Stimulated activated CD4-positive, alpha-beta T cell treated with anti-CD3 and anti-CD28 coated beads, Interleukin-12 subunit alpha, Interleukin-12 subunit beta, amount 100 ng/mL, for 24 hours (primary cell): Measurements from ENCODE around the gene NDUFAF8.

Source experiments
- DNase-seq, 2 experiments: peaks; one replicate each; pipeline ENCODE4 v3.0.0-alpha.2; 2020; ENCODE audit warnings: low read depth in 2 of 2

NDUFAF8 gene

GRCh38 chr17:81251709-81252301 is 12.7 kb downstream of the NDUFAF8 start:
- no peak for DNase-seq

DNA sequence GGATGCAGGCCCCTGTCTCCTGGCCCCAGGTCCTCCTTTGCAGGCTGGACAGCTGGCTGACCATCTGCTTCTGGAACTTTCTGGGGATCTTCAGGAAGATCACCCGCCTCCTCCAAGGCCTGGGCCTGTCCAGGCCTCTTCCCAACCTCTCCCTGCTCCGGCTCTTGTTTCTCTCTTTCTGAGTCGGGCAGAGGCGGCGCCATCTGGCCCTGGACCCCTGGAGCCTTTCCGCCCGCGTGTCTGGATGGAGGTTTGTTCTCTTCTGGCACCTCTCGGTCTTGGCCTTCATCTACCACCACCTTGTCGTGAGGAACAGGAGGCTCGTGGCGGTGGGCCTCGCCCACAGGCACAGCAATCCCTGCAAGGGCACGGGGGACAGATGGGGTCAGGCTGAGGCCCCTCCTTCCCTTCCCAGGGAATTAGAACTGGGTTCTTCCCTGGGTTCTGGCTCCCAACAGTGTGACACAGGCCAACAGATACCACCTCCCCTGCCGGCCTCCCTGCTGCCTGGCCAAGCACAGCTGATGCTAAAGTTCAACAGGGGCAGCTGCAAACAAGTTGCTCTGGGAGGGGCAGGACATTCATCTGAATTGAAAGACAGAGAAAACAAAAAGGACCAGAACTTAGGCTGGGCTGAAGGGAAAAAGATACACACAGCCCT is 13.3 kb downstream of the NDUFAF8 start:
- no peak for DNase-seq

- DNase-seq, result no peak
Observed at GRCh38 chr17:81252987-81253329, 13.8 kb downstream of the NDUFAF8 start.

DNA sequence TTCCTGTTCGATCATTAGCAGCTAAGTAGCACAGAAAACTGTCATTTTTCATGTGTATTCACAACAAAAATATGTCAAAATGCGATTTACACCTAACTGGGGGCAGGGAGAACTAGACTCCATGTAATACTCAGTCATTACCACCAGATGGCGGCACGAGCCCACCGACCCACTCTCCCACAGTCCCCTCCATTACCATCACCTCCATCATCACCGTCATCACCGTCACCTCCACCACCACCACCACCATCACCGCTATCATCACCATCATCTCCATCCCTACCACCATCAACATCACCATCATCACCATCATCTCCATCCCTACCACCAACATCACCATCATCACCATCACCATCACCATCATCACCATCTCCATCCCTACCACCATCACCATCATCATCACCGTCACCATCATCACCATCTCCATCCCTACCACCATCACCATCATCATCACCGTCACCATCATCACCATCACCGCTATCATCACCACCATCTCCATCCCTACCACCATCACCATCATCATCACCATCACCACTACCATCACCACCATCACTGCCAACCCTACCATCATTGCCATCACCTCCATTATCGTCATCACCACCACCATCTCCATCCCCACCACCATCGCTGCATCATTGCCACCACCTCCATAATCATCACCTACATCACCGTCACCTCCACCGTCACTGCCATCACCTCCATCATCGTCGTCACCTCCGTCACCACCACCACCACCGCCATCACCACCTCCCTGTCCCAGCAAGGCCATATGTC is 14.4 kb downstream of the NDUFAF8 start:
- DNase-seq, result peak in 1 of 2 experiments; percentile 47

DNA sequence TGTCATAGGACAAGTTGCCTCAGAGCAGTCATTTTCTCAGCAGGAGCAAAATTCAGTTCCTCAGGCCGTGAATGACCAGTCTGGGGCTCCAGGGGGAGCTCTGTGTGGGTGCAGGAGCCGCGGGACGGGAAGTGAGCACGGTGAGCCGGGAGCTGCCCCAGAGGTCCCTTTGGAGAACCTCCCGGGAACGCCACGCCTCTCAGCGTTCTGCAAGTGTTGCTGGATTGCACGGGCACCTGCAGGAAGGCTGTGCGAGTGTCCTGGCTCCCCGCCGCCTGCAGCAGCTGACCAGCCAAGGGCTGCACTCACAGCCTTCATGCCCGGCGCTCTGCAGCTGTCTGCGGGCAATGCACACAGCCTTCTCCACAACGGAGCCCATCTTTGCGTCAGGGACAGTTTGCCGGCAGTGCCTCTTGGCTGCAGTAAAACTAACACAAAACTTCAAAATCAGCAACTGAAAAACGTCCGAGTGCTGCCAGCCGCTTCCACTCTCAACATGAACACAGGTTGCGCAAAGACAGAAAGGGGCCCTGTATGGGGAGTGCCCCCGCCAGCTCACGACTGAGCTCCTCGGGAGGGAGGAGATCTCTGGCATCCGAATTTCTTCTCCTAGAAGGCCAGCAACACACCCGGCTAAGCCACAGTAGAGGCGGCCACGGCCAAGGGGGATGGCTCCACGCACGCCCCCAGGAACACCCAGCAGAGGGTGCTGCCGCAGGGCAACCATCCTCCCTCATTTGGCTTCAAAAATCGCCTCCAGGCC is 16.0 kb downstream of the NDUFAF8 start:
- DNase-seq, result no peak

DNA sequence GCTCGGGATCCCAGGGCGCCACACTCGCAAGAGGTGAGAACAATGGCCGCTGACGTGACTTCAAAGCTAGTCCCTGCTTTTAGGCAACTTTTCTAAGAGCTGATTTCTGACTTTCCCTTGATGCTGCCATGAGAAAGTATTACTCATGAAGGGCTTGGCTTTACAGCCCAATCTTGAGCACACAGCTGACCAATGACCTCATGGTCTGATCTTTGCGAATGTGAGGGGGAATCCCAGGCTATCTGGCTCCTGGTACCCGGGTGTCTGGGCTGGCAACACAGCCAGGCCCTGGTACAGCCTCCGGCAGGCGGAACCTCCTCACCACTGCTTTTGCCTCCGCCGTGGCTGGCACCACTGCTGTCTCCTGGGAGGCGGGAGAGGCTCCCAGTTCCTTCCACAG is 17.5 kb downstream of the NDUFAF8 start:
- DNase-seq, result no peak

DNA sequence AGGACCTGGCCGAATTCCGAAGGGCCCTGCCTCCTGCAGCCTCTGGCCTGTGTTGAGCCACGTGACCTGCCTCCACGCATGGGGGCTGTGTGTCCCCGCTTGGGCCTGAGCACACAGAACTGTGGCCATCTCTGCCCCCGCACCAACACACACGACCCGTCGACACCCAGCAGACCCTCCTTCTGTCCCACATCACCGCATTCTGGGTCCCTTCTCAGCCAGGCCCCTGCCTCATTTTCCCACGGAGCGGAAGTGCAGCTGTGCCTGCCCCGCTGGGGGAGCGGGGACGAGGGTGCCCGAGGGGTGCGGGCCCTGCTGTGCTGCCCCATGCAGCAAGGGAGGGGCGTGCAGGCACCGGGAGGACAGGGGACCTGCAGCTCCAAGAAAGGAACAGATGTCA is 18.4 kb downstream of the NDUFAF8 start:
- DNase-seq, result no peak

- no peak for DNase-seq
Observed at GRCh38 chr17:81258292-81258691, 19.2 kb downstream of the NDUFAF8 start.

GRCh38 chr17:81259058-81259605 is 20.0 kb downstream of the NDUFAF8 start:
- no peak for DNase-seq

- DNase-seq, result no peak
Observed at GRCh38 chr17:81260171-81260570, 21.1 kb downstream of the NDUFAF8 start.

GRCh38 chr17:81260641-81261040 is 21.5 kb downstream of the NDUFAF8 start:
- no peak for DNase-seq

DNA sequence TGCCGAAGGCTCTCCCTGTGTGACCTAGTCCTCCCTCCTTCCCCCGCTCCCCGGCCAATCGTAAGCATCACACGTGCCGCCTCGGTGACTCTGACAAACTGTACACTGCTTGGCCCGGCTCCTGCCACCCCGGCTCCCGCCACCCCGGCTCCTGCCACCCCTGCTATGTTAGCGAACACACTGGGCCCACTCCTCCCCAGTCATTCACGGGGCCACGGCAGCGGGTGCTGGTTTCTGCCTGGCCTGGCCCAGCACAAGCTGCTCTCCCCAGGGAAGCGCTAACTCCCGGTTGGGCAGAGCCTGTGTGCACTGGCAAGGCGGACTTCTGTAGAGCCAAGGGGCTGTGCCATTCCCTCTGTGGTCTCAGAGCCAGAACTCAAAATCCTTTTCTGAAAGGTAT is 22.0 kb downstream of the NDUFAF8 start:
- no peak for DNase-seq

DNA sequence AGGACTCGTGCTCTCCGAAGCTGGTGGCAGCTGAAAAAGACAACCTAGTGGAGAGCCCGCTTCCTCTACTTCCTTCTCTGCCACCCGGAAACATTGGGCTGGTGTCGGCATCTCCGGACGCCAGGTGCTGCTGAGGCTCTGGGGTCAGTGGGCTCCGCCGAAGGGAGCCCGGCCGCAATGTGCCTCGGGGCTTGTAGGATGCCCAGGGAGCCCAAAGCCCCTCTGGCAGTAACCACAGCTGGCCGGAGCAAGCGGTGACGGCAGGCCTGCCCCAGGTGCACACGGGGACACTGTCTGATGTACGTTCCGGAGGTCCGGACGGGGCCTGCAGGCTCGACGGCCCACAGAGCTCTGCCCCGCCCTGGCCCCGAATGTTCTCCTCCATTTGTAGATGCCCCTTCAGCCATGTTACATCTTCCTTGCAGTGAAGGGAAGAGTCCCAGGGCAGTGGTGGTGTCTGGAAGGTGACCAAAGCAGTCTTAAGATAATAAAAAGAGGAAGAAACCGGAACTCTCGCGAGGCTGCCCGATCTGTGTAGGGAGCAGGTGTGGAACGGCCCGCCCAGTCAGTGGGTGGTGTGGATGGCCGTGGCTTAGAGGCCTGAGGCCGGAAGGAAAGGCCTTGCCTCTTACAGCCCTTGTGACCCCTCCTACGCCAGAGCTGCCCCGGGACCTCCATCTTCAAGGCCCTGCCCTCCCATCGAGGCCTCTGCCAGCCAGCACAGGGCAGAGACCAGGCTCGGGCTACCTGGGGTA is 22.6 kb downstream of the NDUFAF8 start:
- no peak for DNase-seq

- no peak for DNase-seq
Observed at GRCh38 chr17:81263371-81264181, 24.5 kb downstream of the NDUFAF8 start.

- DNase-seq, result no peak
Observed at GRCh38 chr17:81264640-81265039, 25.5 kb downstream of the NDUFAF8 start.

- no peak for DNase-seq
Observed at GRCh38 chr17:81265576-81265975, 26.5 kb downstream of the NDUFAF8 start.

DNA sequence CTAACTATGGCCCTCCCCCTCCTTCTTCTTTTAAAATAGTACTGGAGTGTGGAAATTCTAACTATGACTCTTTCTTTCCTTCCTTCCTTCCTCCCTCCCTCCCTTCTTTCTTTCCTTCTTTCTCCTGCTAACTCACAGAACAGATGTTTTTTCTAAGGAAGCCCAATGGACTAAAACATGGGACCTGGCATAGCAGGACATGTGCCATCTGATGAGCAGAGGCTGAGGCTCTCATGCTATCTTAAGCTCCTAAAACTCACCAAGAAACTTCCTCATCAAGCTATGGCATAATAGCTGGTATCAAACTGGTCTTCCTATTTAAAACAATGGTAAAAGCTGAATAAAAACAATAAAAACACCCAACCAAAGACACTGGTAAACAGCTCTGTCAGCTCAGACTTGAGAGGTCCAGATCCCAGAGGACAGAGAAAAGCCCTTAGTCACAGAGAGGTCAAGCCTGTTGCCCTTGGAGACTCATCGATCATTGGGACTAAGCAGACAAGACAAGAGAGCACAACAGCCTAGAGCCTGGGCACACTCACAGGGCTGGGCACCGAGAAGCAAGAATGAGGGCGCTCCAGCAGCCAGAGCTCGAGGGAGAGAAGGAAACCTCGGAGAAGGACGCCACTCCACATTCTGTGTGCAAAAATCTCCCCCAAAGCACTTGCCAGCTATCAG is 28.4 kb downstream of the NDUFAF8 start:
- no peak for DNase-seq

GRCh38 chr17:81270279-81270678 is 31.2 kb downstream of the NDUFAF8 start:
- DNase-seq, result no peak

GRCh38 chr17:81271226-81271625 is 32.1 kb downstream of the NDUFAF8 start:
- DNase-seq, result no peak

DNA sequence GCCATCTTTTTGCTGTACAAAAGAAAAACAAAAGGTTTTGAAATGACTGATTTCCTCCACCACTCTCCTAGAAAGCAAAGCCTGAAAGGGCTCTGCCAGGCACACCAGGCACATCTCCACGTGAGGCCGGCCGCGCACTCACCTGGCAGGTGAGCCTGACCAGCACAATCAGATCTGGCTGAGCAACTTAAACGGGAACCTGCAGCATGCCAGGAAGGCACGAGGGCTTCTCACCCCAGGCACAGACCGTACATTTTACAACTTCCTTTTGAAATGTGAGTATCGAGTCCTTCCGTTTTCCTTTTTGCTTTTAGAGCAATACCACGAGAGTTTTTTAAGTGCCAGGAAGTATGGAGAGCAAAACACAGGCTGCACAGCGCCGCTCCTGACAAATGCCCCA is 33.5 kb downstream of the NDUFAF8 start:
- no peak for DNase-seq
